RWPE1 (cell line): Measurements from ENCODE around the gene MAGEA8.
"Not testable (repeated sequence)": the region's sequence is repeated elsewhere in the genome, so short reads cannot be mapped to it uniquely, and the experiment has no call there.

Experiments used
- CTCF ChIA-PET: fragments of 350-600 bp; sonication (Branson Sonifier 250); formaldehyde crosslinking; extraction: SDS; loops from one replicate; lab custom pipeline; 2021; lab: Yijun Ruan, JAX
- POLR2A ChIA-PET: fragments of 400-600 bp; formaldehyde crosslinking; extraction: SDS; loops from one replicate; lab custom pipeline; 2020; ENCODE audit warnings: antibody characterized with exemption; ENCODE audit not compliant: low non-redundant PET; lab: Yijun Ruan, JAX
- DNase-seq: peaks from one replicate; pipeline ENCODE4 v3.0.0; 2012; ENCODE audit warnings: low spot score
- H3K27ac ChIP-seq: fragments of 450-650 bp; 2 replicates; pipeline ENCODE4 v1.5.1; 2017
- TF ChIP-seq, protein P1 (sequence below): fragments of 450-650 bp; conservative IDR thresholded peaks from 2 replicates; pipeline ENCODE4 v1.5.1; 2017; ENCODE audit warnings: low read depth, mild to moderate bottlenecking

MAGEA8 gene

DNA sequence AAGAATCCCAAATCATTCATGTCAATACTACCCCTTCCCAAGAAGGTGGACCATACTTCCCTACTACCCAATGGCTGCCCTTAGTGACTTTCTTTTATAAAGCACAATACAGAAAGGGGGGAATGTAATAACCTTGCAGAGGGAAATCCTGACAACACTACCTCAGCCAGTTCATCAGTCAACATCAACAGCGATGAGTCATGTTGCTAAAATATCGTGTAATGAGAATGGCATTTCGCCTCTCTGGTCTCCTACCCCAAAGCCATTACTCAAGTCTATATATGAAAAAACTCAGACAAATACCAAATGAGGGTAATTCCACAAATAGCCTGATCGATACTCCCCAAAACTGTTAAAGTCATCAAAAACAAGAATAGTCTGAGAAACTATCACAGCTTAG is 3.3 kb upstream of the MAGEA8 start:
- POLR2A ChIA-PET, result no interaction called here
- TF ChIP-seq, protein P1, sequence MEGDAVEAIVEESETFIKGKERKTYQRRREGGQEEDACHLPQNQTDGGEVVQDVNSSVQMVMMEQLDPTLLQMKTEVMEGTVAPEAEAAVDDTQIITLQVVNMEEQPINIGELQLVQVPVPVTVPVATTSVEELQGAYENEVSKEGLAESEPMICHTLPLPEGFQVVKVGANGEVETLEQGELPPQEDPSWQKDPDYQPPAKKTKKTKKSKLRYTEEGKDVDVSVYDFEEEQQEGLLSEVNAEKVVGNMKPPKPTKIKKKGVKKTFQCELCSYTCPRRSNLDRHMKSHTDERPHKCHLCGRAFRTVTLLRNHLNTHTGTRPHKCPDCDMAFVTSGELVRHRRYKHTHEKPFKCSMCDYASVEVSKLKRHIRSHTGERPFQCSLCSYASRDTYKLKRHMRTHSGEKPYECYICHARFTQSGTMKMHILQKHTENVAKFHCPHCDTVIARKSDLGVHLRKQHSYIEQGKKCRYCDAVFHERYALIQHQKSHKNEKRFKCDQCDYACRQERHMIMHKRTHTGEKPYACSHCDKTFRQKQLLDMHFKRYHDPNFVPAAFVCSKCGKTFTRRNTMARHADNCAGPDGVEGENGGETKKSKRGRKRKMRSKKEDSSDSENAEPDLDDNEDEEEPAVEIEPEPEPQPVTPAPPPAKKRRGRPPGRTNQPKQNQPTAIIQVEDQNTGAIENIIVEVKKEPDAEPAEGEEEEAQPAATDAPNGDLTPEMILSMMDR, result no peak
- CTCF ChIA-PET, result no interaction called here
- DNase-seq, result peak; percentile 12
- no peak overlapping the region for H3K27ac ChIP-seq

DNA sequence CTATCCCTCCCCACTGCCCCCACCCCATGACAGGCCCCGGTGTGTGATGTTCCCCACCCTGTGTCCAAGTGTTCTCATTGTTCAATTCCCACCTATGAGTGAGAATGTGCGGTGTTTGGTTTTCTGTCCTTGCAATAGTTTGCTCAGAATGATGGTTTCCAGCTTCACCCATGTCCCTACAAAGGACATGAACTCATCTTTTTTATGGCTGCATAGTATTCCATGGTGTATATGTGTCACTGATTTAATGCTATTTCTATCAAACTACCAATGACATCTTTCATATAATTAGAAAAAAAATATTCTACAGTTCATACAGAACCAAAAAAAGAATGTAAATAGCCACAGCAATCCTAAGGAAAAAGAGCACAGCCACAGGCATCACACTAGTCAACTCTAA is 9.8 kb downstream of the MAGEA8 start:
- POLR2A ChIA-PET, CTCF ChIA-PET: not testable (repeated sequence)

DNA sequence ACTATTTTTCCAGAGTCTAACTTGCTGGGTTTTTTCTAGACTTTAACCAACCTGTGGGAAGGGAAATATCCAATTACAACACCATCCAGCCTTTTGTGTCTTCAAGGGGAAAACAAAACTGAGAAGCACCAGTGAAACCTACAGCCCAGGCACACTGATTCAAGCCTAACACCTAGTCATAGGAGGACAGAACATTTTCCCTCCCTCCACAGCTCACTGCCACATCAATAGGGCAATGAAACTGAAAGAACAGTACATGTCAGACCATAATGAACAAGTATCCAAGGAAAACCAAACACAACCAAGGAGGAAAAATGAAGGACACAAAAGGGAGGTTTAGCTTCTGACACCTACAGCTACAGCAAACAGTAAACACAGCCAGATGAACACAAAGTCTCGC is 17.6 kb downstream of the MAGEA8 start:
- TF ChIP-seq, protein P1, result no peak
- H3K27ac ChIP-seq, result no peak overlapping the region
- CTCF ChIA-PET, result interaction anchor here (0.6 kb wide), 1 partner anchor 144 kb away, joined by 4 read pairs; no protein-coding TSS in a partner anchor
- POLR2A ChIA-PET, result no interaction called here
- DNase-seq, result no peak

More for the DNA sequence above, 9.8 kb downstream of the MAGEA8 start:
- not testable (repeated sequence) for H3K27ac ChIP-seq, DNase-seq

DNA sequence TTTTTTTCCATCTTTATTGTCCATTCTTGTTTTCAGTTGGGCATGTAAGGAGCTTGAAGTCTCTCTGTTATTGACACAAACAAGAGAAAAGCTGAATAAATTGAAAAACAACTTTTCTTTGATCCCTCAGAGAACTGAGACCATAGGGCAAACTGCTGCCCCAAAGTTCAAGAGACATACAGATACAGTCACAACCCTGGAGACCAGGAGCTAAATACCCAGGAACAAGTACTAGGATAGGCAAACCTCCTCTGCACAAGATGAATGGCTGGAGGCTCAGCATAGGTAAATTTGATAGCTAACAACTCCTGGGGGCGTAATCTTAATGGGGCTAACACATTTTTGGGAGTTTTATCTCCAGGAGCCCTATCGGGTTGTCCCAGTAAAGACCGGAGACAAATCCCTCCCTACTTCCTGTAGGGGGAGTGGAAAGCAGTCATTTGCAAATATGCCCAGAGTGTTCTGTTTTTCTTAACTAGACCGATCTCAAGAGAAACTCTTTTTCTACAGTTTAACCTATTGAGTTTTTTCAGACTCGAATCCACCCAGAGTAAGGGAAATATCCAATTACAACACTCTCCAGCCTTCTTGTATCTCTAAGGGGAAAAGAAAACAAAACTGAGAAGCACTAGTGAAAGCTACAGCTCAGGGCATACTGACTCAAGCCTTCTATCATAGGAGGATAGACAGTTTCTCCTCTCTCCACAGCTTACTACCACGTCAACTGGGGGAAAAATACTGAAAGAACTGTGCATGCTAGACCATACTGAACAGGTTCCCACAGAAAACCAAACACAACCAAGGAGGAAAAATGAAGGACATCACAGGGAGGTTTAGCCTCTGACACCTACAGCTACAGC is 23.1 kb downstream of the MAGEA8 start:
- H3K27ac ChIP-seq, result no peak overlapping the region
- no peak for DNase-seq
- POLR2A ChIA-PET, result no interaction called here
- CTCF ChIA-PET, result interaction anchor here (0.6 to 1.0 kb wide), 2 partner anchors 9 to 710 kb away, joined by 3 to 4 read pairs; no protein-coding TSS in a partner anchor
- TF ChIP-seq, protein P1, result no peak

DNA sequence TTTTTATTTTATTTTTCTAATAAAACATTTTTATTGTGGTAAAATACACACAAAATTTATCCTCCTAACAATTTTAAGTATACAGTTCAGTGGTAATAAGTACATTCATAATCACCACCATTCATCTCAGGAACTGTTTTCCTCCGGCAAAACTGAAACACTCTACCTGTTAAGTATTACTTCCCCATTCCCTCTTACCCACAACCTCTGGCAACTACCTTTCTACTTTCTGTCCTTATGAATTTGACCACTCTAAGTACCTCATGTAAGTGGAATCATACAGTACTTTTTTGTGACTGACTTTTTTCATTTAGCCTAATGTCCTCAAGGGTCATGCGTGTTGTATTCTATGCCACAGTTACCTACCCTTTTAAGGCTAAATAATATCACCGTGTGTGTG is 27.3 kb downstream of the MAGEA8 start:
- TF ChIP-seq, protein P1, result no peak
- POLR2A ChIA-PET, result no interaction called here
- H3K27ac ChIP-seq, result no peak overlapping the region
- DNase-seq, result no peak
- CTCF ChIA-PET, result interaction anchor here (0.7 kb wide), 1 partner anchor 532 kb away, joined by 3 read pairs; no protein-coding TSS in a partner anchor

DNA sequence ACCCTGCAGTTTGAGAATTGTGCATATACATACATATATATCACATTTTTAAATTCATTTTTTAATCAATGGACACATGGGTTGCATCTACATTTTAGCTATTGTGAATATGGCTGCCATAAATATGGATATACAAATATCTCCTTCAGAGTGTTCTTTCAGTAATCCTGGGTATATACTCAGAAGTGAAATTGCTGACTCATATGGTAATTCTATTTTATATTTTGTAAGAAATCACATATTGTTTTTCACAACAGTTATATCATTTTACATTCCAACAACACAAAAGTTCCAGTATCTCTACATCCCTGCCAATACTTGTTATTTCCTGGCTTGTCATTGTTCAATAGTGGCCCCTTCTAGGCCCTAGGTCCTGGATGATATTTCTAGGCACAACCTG is 27.7 kb downstream of the MAGEA8 start:
- H3K27ac ChIP-seq, result no peak overlapping the region
- no peak for DNase-seq
- CTCF ChIA-PET, result interaction anchor here (0.7 kb wide), 1 partner anchor 533 kb away, joined by 3 read pairs; no protein-coding TSS in a partner anchor
- POLR2A ChIA-PET, result no interaction called here
- TF ChIP-seq, protein P1, result no peak
